ENCODE data around the gene TMEM44. TPM values are rescaled to one million over a fixed set of nuclear protein-coding genes. Genes with fewer than 3 reads are reported as not detected.
A peak's percentile ranks its signal among the peaks of the same experiment; 100 is the strongest.
"Not testable (repeated sequence)": the region's sequence is repeated elsewhere in the genome, so short reads cannot be mapped to it uniquely, and the experiment has no call there.

TMEM44 gene
- total RNA-seq, 2 experiments from 2014 or later, result 3.0 to 4.4 TPM

- no peak for DNase-seq
- peaks cover 4% of the 10 kb centered on the region for H3K9me3 Mint-ChIP-seq
- H3K36me3 Mint-ChIP-seq, result no peaks in the 10 kb centered on the region
- no peaks in the 10 kb centered on the region for H3K4me1 Mint-ChIP-seq
- H3K4me3 Mint-ChIP-seq, result no peak overlapping the region
- H3K27ac Mint-ChIP-seq, result no peak overlapping the region
- no peaks in the 10 kb centered on the region for H3K27me3 Mint-ChIP-seq
Measured at GRCh38 chr3:194548346-194549321, 84.6 kb downstream of the TMEM44 start.

DNA sequence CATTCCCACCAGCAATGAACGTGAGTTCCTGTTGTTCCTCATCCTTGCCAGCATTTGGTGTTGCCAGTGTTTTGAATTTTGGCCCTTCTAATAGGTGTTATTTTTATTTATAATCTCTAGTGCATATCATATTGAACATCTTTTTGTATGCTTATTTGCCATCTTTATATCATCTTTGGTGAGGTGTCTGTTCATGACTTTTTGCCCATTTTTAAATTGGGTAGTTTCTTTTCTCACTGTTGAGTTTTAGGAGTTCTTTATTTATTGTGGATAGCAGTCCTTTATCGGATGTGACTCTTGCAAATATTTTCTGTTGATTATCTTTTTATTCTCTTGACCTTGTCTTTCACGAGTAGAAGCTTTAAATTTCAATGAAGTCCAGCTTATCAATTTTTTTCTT is 86.2 kb downstream of the TMEM44 start:
- H3K27ac Mint-ChIP-seq, result no peak overlapping the region
- no peaks in the 10 kb centered on the region for H3K4me1 Mint-ChIP-seq
- no peak for DNase-seq
- peaks cover 4% of the 10 kb centered on the region for H3K9me3 Mint-ChIP-seq
- no peaks in the 10 kb centered on the region for H3K36me3 Mint-ChIP-seq
- no peaks in the 10 kb centered on the region for H3K27me3 Mint-ChIP-seq
- no peak overlapping the region for H3K4me3 Mint-ChIP-seq

- H3K4me3 Mint-ChIP-seq, H3K27me3 Mint-ChIP-seq, H3K4me1 Mint-ChIP-seq, H3K27ac Mint-ChIP-seq, H3K36me3 Mint-ChIP-seq, H3K9me3 Mint-ChIP-seq, DNase-seq: not testable (repeated sequence)
Measured at GRCh38 chr3:194545538-194545937, 87.7 kb downstream of the TMEM44 start.

DNA sequence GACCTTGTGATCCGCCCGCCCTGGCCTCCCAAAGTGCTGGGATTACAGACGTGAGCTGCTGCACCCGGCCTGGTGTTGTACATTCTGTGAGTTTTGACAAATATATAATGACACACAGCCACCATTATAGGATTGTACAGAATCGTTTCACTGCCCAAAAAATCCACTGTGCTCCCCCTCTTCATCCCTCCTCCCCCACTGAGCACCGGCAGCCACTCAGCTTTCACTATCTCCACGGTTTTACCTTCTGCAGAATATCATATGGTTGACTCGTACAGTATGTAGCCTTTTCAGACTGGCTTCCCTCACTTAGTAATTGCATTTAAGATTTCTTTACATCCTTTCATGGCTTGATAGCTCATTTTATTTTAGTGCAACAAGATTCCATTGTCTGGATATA is 89.7 kb downstream of the TMEM44 start:
- Mint-ChIP-seq H3K27me3 (no peaks in the 10 kb centered on the region), H3K27ac (no peak overlapping the region), H3K4me3 (no peak overlapping the region), H3K9me3 (peaks cover 4% of the 10 kb centered on the region), H3K36me3 (no peaks in the 10 kb centered on the region), H3K4me1 (peaks cover 8% of the 10 kb centered on the region)
- DNase-seq, result no peak

- no peak overlapping the region for H3K4me3 Mint-ChIP-seq
- no peaks in the 10 kb centered on the region for H3K36me3 Mint-ChIP-seq
- peaks cover 10% of the 10 kb centered on the region for H3K4me1 Mint-ChIP-seq
- no peak for DNase-seq
- H3K27ac Mint-ChIP-seq, result no peak overlapping the region
- no peaks in the 10 kb centered on the region for H3K9me3 Mint-ChIP-seq
- no peaks in the 10 kb centered on the region for H3K27me3 Mint-ChIP-seq
Measured at GRCh38 chr3:194541483-194541882, 91.7 kb downstream of the TMEM44 start.

DNA sequence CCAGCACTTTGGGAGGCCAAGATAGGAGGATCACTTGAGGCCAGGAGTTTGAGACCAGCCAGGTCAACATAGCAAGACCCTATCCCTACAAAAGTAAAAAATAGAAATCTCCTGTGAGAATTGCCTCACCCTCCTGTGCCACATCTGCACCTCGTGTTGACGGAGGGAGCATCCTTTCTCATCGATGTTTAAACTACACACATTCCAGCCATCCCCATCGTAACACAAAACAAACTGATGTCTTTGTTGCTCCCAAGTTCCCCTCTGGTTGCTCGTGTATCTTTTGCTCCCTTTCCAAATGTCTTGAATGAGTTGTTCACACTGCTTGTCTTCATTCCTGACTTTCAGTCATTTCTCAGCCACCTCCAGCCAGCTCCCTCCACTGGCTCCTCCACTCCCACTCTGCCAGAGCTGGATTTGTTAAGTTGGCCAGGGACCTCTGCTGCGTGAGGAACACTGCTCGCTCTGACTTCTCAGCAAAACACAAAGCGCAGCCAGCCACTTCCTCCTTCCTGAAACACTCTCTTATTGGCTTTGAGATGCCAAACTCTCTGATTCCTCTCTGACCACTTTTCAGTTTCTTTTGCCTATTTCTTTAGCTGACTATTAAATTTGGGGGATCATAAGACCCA is 92.8 kb downstream of the TMEM44 start:
- no peak overlapping the region for H3K4me3 Mint-ChIP-seq
- H3K36me3 Mint-ChIP-seq, result no peaks in the 10 kb centered on the region
- H3K9me3 Mint-ChIP-seq, result no peaks in the 10 kb centered on the region
- H3K27me3 Mint-ChIP-seq, result no peaks in the 10 kb centered on the region
- no peak overlapping the region for H3K27ac Mint-ChIP-seq
- H3K4me1 Mint-ChIP-seq, result peaks cover 10% of the 10 kb centered on the region
- DNase-seq, result peak; percentile 2

DNA sequence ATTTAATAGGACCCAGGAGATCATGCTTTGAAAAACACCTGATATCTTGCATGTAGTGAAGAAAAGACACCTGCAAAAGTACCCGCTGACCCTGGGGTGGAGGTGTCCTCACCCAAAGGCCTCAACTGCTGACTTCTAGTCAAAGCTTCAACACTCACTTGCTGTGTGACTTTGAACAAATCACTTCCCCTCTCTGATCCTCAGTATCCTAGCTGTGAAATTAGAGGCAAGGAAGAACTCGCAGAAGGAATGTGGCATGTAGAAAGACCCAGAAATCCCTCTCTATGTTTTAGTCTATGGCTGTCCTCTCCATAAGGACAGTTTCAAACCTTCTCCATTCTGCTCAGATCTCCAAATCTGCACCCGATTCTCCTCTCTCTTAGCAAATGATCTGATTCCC is 93.7 kb downstream of the TMEM44 start:
- no peak overlapping the region for H3K27ac Mint-ChIP-seq
- H3K4me3 Mint-ChIP-seq, result no peak overlapping the region
- peaks cover 4% of the 10 kb centered on the region for H3K36me3 Mint-ChIP-seq
- H3K4me1 Mint-ChIP-seq, result peaks cover 10% of the 10 kb centered on the region
- H3K27me3 Mint-ChIP-seq, result no peaks in the 10 kb centered on the region
- no peak for DNase-seq
- H3K9me3 Mint-ChIP-seq, result peaks cover 5% of the 10 kb centered on the region

- no peak overlapping the region for H3K27ac Mint-ChIP-seq
- H3K27me3 Mint-ChIP-seq, result no peaks in the 10 kb centered on the region
- no peak for DNase-seq
- H3K4me1 Mint-ChIP-seq, result peaks cover 10% of the 10 kb centered on the region
- H3K36me3 Mint-ChIP-seq, result peaks cover 4% of the 10 kb centered on the region
- H3K9me3 Mint-ChIP-seq, result peaks cover 9% of the 10 kb centered on the region
- no peak overlapping the region for H3K4me3 Mint-ChIP-seq
Measured at GRCh38 chr3:194537732-194538247, 95.4 kb downstream of the TMEM44 start.

Other genes with a start within 250 kb of the TMEM44 start
- under 1 TPM; 0.80 TPM for gene GP5, start 234.2 kb downstream of the TMEM44 start, total RNA-seq
- 100 to 1,000 TPM; 113 to 124 TPM for gene ATP13A3, start 146.4 kb downstream of the TMEM44 start, total RNA-seq
- gene LSG1, start 38.8 kb upstream of the TMEM44 start, total RNA-seq, result 10 to 100 TPM; 50.6 to 56.6 TPM
- gene FAM43A, start 52.5 kb upstream of the TMEM44 start, total RNA-seq, result 1 to 10 TPM; 3.8 to 4.1 TPM

Data from activated naive CD8-positive, alpha-beta T cell treated with anti-CD3 and anti-CD28 coated beads for 36 hours (primary cell).